Natural killer cell treated with Interleukin-12 subunit alpha and Interleukin-12 subunit beta and Interleukin-15 and Interleukin-18, amount 100 ng/mL, for 72 hours (primary cell): ENCODE measurements around the gene CARD19. TPM values are rescaled to one million over a fixed set of nuclear protein-coding genes. Genes with fewer than 3 reads are reported as not detected.
"Not testable (repeated sequence)": the region's sequence is repeated elsewhere in the genome, so short reads cannot be mapped to it uniquely, and the experiment has no call there.

Experiments
- ATAC-seq, 2 donors: fragments of 150-1000 bp; cut with Tn5 transposase in 1 of 2; sonication (Bioruptor Pico), chemical (Tn5 transposase) in 1 of 2; 2 replicates each; pipeline ENCODE4 v1.10.0; 2021
- DNase-seq: peaks from one replicate; pipeline ENCODE4 v3.0.0; 2022; ENCODE audit warnings: low spot score
- H3K27ac Mint-ChIP-seq, 2 donors: 1 replicate in 1 of 2; 2 replicates in 1 of 2; pipeline ENCODE4 v1.8.0; 2022; ENCODE audit warnings: mixed read lengths in 2 of 2, mild to moderate bottlenecking in 1 of 2, moderate library complexity in 1 of 2
- H3K27me3 Mint-ChIP-seq, 2 donors: 1 replicate in 1 of 2; 2 replicates in 1 of 2; pipeline ENCODE4 v1.8.0; 2022; ENCODE audit warnings: mixed read lengths in 2 of 2
- H3K36me3 Mint-ChIP-seq: one replicate; pipeline ENCODE4 v1.8.0; 2022; ENCODE audit warnings: mixed read lengths
- H3K4me1 Mint-ChIP-seq, 2 donors: 1 replicate in 1 of 2; 2 replicates in 1 of 2; pipeline ENCODE4 v1.8.0; 2022; ENCODE audit warnings: low read depth in 2 of 2, mixed read lengths in 2 of 2, mild to moderate bottlenecking in 1 of 2
- H3K4me3 Mint-ChIP-seq: one replicate; pipeline ENCODE4 v1.8.0; 2022; ENCODE audit warnings: mixed read lengths
- H3K9me3 Mint-ChIP-seq: 2 replicates; pipeline ENCODE4 v1.8.0; 2022; ENCODE audit warnings: mixed read lengths
- total RNA-seq, 2 donors: library from RNA; stranded (reverse); gene quantifications; one replicate each; pipeline ENCODE4 v1.2.3, GENCODE V29; 2022

CARD19 gene
- total RNA-seq, 2 donors from 2014 or later, result 21.7 to 23.4 TPM

DNA sequence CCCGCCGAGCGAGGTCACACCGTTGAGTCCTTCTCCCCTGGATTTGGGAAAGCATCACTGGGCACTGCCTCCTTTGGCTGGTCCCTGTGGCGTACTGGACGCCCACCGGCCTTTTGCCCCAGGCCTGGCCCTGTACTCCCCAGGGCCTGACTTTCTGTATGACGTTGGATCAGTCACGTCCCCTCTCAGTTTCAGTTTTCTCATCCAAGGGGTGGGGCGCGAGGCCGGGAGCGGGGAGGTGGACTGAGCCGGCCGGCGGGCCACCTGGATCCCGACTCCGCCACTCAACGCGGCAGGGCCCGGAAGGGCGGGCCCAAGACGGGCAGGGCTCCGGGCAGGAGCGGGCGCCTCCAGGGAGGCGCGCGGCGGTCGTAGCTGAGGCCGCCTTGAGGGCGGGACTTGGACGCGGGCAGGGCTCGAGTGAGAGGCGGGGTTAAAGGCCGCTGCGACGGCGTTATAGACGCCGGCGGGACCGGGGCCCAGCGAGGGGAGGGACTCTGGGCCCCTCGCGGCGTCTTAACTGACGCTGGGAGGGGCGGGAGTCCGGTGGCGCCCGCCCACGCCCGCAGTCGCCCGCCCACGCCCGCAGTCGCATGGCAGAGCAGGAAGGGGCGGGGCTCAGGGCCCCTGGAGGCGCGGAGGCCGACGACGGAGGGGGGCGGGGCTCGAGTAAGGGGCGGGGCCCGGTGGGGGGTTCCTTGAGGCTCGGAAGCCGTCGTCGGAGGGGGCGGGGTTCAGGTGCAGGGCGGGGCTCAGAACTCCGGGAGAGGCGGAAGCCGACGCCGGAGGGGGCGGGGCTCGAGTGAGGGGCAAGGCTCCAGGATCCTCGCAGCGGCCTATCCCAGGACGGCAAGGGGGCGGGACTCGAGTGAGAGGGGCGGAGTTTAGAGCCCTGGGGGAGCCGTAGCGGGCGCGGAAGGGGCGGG is 549 bp upstream of the CARD19 start:
- Mint-ChIP-seq H3K9me3 (peaks cover 3% of the 10 kb centered on the region), H3K36me3 (peaks cover 5% of the 10 kb centered on the region), H3K4me3 (peak overlapping the region; percentile 77), H3K4me1 (peaks cover 50 to 64% of the 10 kb centered on the region in 2 donors), H3K27ac (peak overlapping the region; percentile 89 to 91), H3K27me3 (peaks cover 0 to 5% of the 10 kb centered on the region in 2 donors)
- ATAC-seq, result peak; percentile 88 to 92
- DNase-seq, result peak; percentile 100

DNA sequence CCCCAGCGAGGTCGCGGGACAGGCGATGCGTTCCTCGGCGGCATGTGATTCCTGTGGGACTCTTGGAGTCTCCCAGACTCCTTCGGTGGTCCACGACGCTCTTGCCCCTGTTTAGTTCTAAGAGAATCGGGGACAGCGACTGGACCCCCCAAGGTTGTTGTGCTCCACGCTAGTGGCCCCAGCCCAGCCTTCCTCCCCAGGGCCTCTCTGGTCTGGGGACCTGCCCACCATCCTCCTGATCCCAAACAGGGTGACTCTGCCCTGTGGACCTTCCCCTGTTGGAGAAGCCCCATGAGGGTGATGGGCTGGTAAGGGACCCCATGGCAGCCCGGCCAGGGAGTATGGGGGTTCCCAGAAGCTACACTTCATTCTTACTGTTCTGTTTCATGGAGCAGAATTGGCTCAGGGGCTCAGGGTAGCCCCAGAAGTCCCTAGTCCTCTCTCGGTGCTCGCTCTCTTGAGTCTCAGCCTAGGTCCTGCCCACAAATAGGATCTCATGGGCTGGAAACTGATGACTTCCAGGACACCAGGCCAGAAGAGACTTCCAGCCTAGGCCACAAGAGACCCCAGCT is 880 bp downstream of the CARD19 start:
- ATAC-seq (no peak), DNase-seq (peak; percentile 54)
- Mint-ChIP-seq H3K27me3 (peaks cover 0 to 3% of the 10 kb centered on the region in 2 donors), H3K4me1 (peaks cover 44 to 54% of the 10 kb centered on the region in 2 donors), H3K36me3 (no peaks in the 10 kb centered on the region), H3K27ac (peak overlapping the region; percentile 45 to 82), H3K9me3 (no peaks in the 10 kb centered on the region), H3K4me3 (peak overlapping the region; percentile 88)

DNA sequence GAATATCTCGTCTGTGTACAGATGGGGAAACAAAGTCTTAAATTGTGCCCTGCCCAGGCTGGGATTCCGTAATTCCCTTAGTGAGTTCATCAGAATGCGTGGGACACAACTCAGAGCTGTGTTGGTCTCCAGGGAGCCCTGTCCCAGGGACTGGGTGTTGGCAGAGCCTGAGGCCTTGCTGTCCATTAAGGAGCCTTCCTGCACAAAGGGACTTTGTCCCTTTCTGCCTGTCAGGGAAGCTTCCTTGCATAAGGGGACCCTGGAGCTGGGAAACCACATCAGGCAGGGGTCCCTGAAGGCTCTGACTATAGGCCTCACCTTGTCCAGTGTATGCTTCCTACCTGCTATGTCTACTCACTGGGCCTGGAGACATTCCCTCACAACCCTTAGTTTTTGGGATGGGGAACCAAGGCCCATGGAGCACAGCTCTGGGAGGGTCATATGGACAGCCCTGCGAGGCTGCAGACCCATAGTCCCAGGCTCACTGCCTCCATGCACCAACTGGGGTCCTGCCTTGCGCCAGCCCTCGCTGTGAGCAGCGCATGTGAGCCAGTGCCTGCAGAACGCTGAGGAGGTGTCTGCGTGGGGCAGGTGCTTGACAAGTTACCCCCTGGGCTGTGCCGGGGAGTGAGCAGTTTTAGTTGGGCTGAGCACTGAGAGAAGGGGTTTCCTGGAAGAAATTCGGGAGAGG is 1.6 kb downstream of the CARD19 start:
- peaks cover 39 to 47% of the 10 kb centered on the region in 2 donors for H3K4me1 Mint-ChIP-seq
- H3K36me3 Mint-ChIP-seq, result no peaks in the 10 kb centered on the region
- peak overlapping the region; percentile 45 to 82 for H3K27ac Mint-ChIP-seq
- H3K27me3 Mint-ChIP-seq, result peaks cover 0 to 3% of the 10 kb centered on the region in 2 donors
- H3K9me3 Mint-ChIP-seq, result no peaks in the 10 kb centered on the region
- ATAC-seq (no peak), DNase-seq (peak; percentile 57)
- H3K4me3 Mint-ChIP-seq, result peak overlapping the region; percentile 88

DNA sequence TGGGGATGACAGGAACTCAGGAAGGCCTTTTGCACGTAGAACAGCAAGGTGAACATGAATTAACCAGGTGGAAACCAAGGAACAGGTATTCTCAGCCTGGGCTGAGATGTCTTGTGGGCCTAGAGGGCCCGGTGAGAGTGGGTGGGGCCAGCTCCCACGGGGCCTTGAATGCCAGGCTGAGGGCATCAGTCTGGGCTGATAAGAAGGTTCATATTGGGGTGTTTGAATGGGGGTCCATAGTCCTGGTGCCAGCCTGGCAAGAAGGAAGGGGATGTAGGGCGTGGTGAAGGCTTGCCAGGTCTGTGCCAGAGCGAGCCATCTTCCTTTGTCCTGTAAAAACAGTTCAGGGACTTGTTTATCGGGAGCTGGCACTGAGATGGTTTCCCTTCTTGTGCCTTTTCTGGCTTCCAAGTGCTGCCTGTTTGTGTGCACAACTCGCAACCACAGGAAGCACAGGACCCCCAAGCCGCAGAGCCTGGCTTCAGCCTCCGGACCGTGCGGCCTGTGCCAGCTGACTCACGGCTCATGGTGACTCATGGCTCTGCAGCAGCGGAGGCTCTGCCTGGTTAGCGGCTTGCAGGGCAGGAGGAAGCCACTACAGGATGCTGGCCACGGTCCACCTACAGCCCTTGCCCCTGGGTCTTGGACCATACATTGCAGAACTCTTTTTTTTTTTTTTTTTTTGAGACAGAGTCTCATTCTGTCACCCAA is 2.4 kb downstream of the CARD19 start:
- peak; percentile 41 to 52 for ATAC-seq
- Mint-ChIP-seq H3K4me1 (peaks cover 38 to 40% of the 10 kb centered on the region in 2 donors), H3K4me3 (peak overlapping the region; percentile 88), H3K36me3 (no peaks in the 10 kb centered on the region), H3K9me3 (no peaks in the 10 kb centered on the region), H3K27ac (peak overlapping the region; percentile 45 to 82), H3K27me3 (peaks cover 0 to 2% of the 10 kb centered on the region in 2 donors)
- peak; percentile 91 for DNase-seq

- Mint-ChIP-seq H3K9me3 (no peaks in the 10 kb centered on the region), H3K27ac (peak overlapping the region in 1 of 2 donors; percentile 12), H3K36me3 (peaks cover 7% of the 10 kb centered on the region), H3K4me1 (peaks cover 28 to 30% of the 10 kb centered on the region in 2 donors), H3K27me3 (no peaks in the 10 kb centered on the region), H3K4me3 (no peak overlapping the region)
- DNase-seq (peak; percentile 55), ATAC-seq (no peak)
Measured at GRCh38 chr9:93099551-93100275, 3.7 kb downstream of the CARD19 start.

GRCh38 chr9:93100276-93100636 is 4.2 kb downstream of the CARD19 start:
- H3K4me1 Mint-ChIP-seq, result peaks cover 24 to 28% of the 10 kb centered on the region in 2 donors
- ATAC-seq, result no peak
- H3K27me3 Mint-ChIP-seq, result no peaks in the 10 kb centered on the region
- no peaks in the 10 kb centered on the region for H3K9me3 Mint-ChIP-seq
- H3K36me3 Mint-ChIP-seq, result peaks cover 12% of the 10 kb centered on the region
- H3K4me3 Mint-ChIP-seq, result peak overlapping the region; percentile 3
- DNase-seq, result no peak
- H3K27ac Mint-ChIP-seq, result no peak overlapping the region

DNA sequence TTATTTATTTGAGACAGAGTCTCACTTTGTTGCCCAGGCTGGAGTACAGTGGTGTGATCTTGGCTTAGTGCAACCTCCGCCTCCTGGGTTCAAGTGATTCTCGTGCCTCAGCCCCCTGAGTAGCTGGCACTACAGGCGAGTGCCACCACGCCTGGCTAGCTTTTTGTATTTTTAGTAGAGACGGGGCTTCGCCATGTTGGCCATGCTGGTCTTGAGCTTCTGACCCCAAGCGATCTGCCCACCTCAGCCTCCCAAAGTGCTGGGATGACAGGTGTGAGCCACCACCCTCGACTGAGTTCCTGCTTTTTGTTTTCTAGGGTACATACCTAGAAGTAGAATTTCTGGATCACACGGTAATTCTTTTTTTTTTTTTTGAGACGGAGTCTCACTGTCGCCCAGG is 5.1 kb downstream of the CARD19 start:
- DNase-seq, H3K27ac Mint-ChIP-seq, H3K27me3 Mint-ChIP-seq, H3K4me3 Mint-ChIP-seq, ATAC-seq, H3K9me3 Mint-ChIP-seq: not testable (repeated sequence)
- Mint-ChIP-seq H3K4me1 (peaks cover 24 to 28% of the 10 kb centered on the region in 2 donors), H3K36me3 (peaks cover 12% of the 10 kb centered on the region)

- H3K4me1 Mint-ChIP-seq, result peaks cover 14 to 23% of the 10 kb centered on the region in 2 donors
- DNase-seq (no peak), ATAC-seq (no peak)
- no peak overlapping the region for H3K4me3 Mint-ChIP-seq
- H3K27me3 Mint-ChIP-seq, result no peaks in the 10 kb centered on the region
- no peak overlapping the region for H3K27ac Mint-ChIP-seq
- no peaks in the 10 kb centered on the region for H3K9me3 Mint-ChIP-seq
- peaks cover 12% of the 10 kb centered on the region for H3K36me3 Mint-ChIP-seq
Measured at GRCh38 chr9:93105620-93106019, 9.6 kb downstream of the CARD19 start.

DNA sequence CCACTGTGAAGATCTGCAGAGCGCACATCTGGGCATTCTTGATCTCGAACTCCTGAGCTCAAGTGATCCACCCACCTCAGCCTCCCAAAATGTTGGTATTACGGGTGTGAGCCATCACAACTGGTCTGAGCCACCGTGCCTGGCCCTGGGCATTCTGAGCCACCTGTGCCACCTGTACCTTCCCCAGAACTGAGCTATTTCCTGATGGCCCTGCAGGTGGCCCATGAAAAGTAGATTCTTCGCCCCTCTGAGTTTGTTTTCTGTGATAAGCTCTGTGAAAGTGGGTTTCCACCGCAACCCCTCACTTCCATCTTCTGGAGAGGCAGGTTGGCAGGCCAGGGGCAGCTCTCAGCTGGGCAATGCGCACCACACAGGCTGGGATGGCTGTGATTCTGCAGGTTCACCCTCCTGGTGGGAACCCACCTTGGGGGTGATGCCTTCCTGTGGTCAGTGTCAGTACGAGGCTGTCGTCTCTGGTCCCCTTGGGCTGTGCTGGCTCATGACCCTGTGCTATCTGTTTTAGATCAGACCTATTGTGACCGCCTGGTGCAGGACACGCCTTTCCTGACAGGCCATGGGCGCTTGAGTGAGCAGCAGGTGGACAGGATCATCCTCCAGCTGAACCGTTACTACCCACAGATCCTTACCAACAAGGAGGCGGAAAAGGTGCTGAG is 11.3 kb downstream of the CARD19 start:
- Mint-ChIP-seq H3K27me3 (no peaks in the 10 kb centered on the region), H3K4me3 (no peak overlapping the region), H3K9me3 (no peaks in the 10 kb centered on the region), H3K36me3 (peaks cover 16% of the 10 kb centered on the region), H3K27ac (peak overlapping the region in 1 of 2 donors; percentile 57), H3K4me1 (peaks cover 14 to 30% of the 10 kb centered on the region in 2 donors)
- DNase-seq, result peak; percentile 48
- ATAC-seq, result no peak

- peaks cover 16% of the 10 kb centered on the region for H3K36me3 Mint-ChIP-seq
- peaks cover 14 to 30% of the 10 kb centered on the region in 2 donors for H3K4me1 Mint-ChIP-seq
- no peaks in the 10 kb centered on the region for H3K9me3 Mint-ChIP-seq
- H3K27me3 Mint-ChIP-seq, result no peaks in the 10 kb centered on the region
- no peak for ATAC-seq
- peak; percentile 29 for DNase-seq
- H3K4me3 Mint-ChIP-seq, result no peak overlapping the region
- peak overlapping the region in 1 of 2 donors; percentile 57 for H3K27ac Mint-ChIP-seq
Measured at GRCh38 chr9:93107825-93108161, 11.8 kb downstream of the CARD19 start.

GRCh38 chr9:93108291-93109041 is 12.4 kb downstream of the CARD19 start:
- Mint-ChIP-seq H3K27me3 (no peaks in the 10 kb centered on the region), H3K4me1 (peaks cover 14 to 27% of the 10 kb centered on the region in 2 donors), H3K27ac (peak overlapping the region in 1 of 2 donors; percentile 68), H3K4me3 (no peak overlapping the region), H3K9me3 (no peaks in the 10 kb centered on the region), H3K36me3 (peaks cover 16% of the 10 kb centered on the region)
- ATAC-seq (peak; percentile 58 to 61), DNase-seq (peak; percentile 44)

DNA sequence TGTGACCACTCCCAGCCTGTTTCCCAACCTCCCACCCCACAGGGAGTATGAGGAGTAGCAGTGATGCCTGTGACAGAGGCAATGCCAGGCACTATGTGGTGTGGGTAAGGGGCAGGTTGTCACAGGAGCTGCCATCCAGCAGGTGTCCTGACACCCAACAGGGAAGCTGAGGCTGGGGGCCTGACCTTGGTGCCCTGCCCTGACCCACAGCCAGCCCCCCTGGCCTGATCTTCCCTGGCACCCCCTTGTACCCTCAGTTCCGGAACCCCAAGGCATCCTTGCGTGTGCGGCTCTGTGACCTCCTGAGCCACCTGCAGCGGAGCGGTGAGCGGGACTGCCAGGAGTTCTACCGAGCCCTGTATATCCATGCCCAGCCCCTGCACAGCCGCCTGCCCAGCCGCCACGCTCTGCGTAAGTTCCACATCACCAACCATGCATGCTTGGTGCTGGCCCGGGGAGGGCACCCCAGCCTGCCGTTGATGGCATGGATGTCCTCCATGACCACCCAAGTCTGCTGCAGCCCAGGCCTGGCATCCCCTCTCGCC is 14.4 kb downstream of the CARD19 start:
- H3K9me3 Mint-ChIP-seq, result no peaks in the 10 kb centered on the region
- peaks cover 4% of the 10 kb centered on the region for H3K36me3 Mint-ChIP-seq
- no peak overlapping the region for H3K4me3 Mint-ChIP-seq
- H3K27me3 Mint-ChIP-seq, result no peaks in the 10 kb centered on the region
- peak overlapping the region in 1 of 2 donors; percentile 68 for H3K27ac Mint-ChIP-seq
- ATAC-seq (no peak), DNase-seq (peak; percentile 60)
- H3K4me1 Mint-ChIP-seq, result peaks cover 20 to 32% of the 10 kb centered on the region in 2 donors
